Measurements from ENCODE around the gene LRRC32. TPM values are rescaled to one million over a fixed set of nuclear protein-coding genes. Genes with fewer than 3 reads are reported as not detected.

The LRRC32 gene
- total and polyA plus RNA-seq, 2 donors (not counting 1 experiment from before 2014, with no cell fraction given), result 19.2 to 103 TPM

GRCh38 chr11:76714493-76714892 is 43.9 kb upstream of the LRRC32 start:
- no peak overlapping the region for H3K4me3 ChIP-seq (replicated peaks in 1 of 4; ENCODE audit: control extremely low read depth in 1 of 4, insufficient read depth in 1 of 4, low read depth in 3 of 4, low read length in 4 of 4)
- no peak for TF ChIP-seq EZH2 (IDR thresholded peaks at IDR 0.05; ENCODE audit: low read length, missing control alignments)
- TF ChIP-seq CTCF (conservative IDR thresholded peaks at IDR 0.05 in 1 of 2, IDR thresholded peaks at IDR 0.05 in 1 of 2; ENCODE audit: low read depth in 1 of 2, low read length in 2 of 2), result no peak
- H3K4me1 ChIP-seq (ENCODE audit: control insufficient read depth, extremely low read depth, insufficient read depth, low read length), result no peaks in the 10 kb centered on the region
- H3K79me2 ChIP-seq (ENCODE audit: control insufficient read depth, insufficient read depth, low read length), result no peaks in the 10 kb centered on the region
- no peak overlapping the region for H3K9ac ChIP-seq (ENCODE audit: insufficient read depth, low read length)
- H3K27me3 ChIP-seq (ENCODE audit: control insufficient read depth, insufficient read depth, low read length), result peaks cover 2% of the 10 kb centered on the region
- H4K20me1 ChIP-seq (ENCODE audit: control insufficient read depth, extremely low read depth, insufficient read depth, low read length), result no peaks in the 10 kb centered on the region
- no peaks in the 10 kb centered on the region for H3K36me3 ChIP-seq (ENCODE audit: control insufficient read depth, insufficient read depth, low read length)
- no peaks in the 10 kb centered on the region for H3K9me3 ChIP-seq (ENCODE audit: control insufficient read depth, insufficient read depth, low read depth, low read length)
- no peak overlapping the region for H3K4me2 ChIP-seq (ENCODE audit: extremely low read depth, insufficient read depth, low read length)
- no peak overlapping the region for H2AFZ ChIP-seq (ENCODE audit: low read length)
- H3K27ac ChIP-seq (ENCODE audit: insufficient read depth, low read length), result no peak overlapping the region
- no peak for DNase-seq (ENCODE audit: low read depth in 2 of 2)

- Histone ChIP-seq H3K79me2 (ENCODE audit: control insufficient read depth, insufficient read depth, low read length) (no peaks in the 10 kb centered on the region), H4K20me1 (ENCODE audit: control insufficient read depth, extremely low read depth, insufficient read depth, low read length) (no peaks in the 10 kb centered on the region), H3K9me3 (ENCODE audit: control insufficient read depth, insufficient read depth, low read depth, low read length) (no peaks in the 10 kb centered on the region), H3K4me2 (ENCODE audit: extremely low read depth, insufficient read depth, low read length) (no peak overlapping the region), H3K36me3 (ENCODE audit: control insufficient read depth, insufficient read depth, low read length) (no peaks in the 10 kb centered on the region), H3K9ac (ENCODE audit: insufficient read depth, low read length) (no peak overlapping the region), H3K4me3 (replicated peaks in 1 of 4; ENCODE audit: control extremely low read depth in 1 of 4, insufficient read depth in 1 of 4, low read depth in 3 of 4, low read length in 4 of 4) (no peak overlapping the region), H3K27me3 (ENCODE audit: control insufficient read depth, insufficient read depth, low read length) (peaks cover 2% of the 10 kb centered on the region), H2AFZ (ENCODE audit: low read length) (no peak overlapping the region), H3K4me1 (ENCODE audit: control insufficient read depth, extremely low read depth, insufficient read depth, low read length) (no peaks in the 10 kb centered on the region), H3K27ac (ENCODE audit: insufficient read depth, low read length) (no peak overlapping the region)
- TF ChIP-seq EZH2 (IDR thresholded peaks at IDR 0.05; ENCODE audit: low read length, missing control alignments) (no peak), CTCF (conservative IDR thresholded peaks at IDR 0.05 in 1 of 2, IDR thresholded peaks at IDR 0.05 in 1 of 2; ENCODE audit: low read depth in 1 of 2, low read length in 2 of 2) (no peak)
- no peak for DNase-seq (ENCODE audit: low read depth in 2 of 2)
Observed at GRCh38 chr11:76713499-76713898, 43.0 kb upstream of the LRRC32 start.

GRCh38 chr11:76712125-76712524 is 41.6 kb upstream of the LRRC32 start:
- Histone ChIP-seq H2AFZ (ENCODE audit: low read length) (no peak overlapping the region), H3K27me3 (ENCODE audit: control insufficient read depth, insufficient read depth, low read length) (peaks cover 7% of the 10 kb centered on the region), H3K36me3 (ENCODE audit: control insufficient read depth, insufficient read depth, low read length) (no peaks in the 10 kb centered on the region), H3K79me2 (ENCODE audit: control insufficient read depth, insufficient read depth, low read length) (no peaks in the 10 kb centered on the region), H4K20me1 (ENCODE audit: control insufficient read depth, extremely low read depth, insufficient read depth, low read length) (no peaks in the 10 kb centered on the region), H3K9ac (ENCODE audit: insufficient read depth, low read length) (no peak overlapping the region), H3K4me1 (ENCODE audit: control insufficient read depth, extremely low read depth, insufficient read depth, low read length) (no peaks in the 10 kb centered on the region), H3K27ac (ENCODE audit: insufficient read depth, low read length) (no peak overlapping the region), H3K4me3 (replicated peaks in 1 of 4; ENCODE audit: control extremely low read depth in 1 of 4, insufficient read depth in 1 of 4, low read depth in 3 of 4, low read length in 4 of 4) (no peak overlapping the region), H3K9me3 (ENCODE audit: control insufficient read depth, insufficient read depth, low read depth, low read length) (no peaks in the 10 kb centered on the region), H3K4me2 (ENCODE audit: extremely low read depth, insufficient read depth, low read length) (no peak overlapping the region)
- TF ChIP-seq CTCF (conservative IDR thresholded peaks at IDR 0.05 in 1 of 2, IDR thresholded peaks at IDR 0.05 in 1 of 2; ENCODE audit: low read depth in 1 of 2, low read length in 2 of 2), result no peak
- TF ChIP-seq EZH2 (IDR thresholded peaks at IDR 0.05; ENCODE audit: low read length, missing control alignments), result no peak
- DNase-seq (ENCODE audit: low read depth in 2 of 2), result no peak
